GM23338 (cell line): ENCODE data around the gene MAST2. TPM values are rescaled to one million over a fixed set of nuclear protein-coding genes. Genes with fewer than 3 reads are reported as not detected.
A peak's percentile ranks its signal among the peaks of the same experiment; 100 is the strongest.

Experiments used
- ATAC-seq: fragments of 200-7000 bp; cut with Tn5 transposase; 3 replicates; pipeline ENCODE4 v1.9.1; 2020
- DNase-seq: peaks from one replicate; pipeline ENCODE4 v3.0.0-alpha.2; 2015; ENCODE audit warnings: low spot score
- H2AFZ ChIP-seq: fragments of 200-600 bp; sonication (generic); 2 replicates; pipeline ENCODE4 v1.8.0; 2016; ENCODE audit warnings: antibody characterized with exemption, mild to moderate bottlenecking, moderate library complexity
- H3F3A ChIP-seq: fragments of 200-600 bp; sonication (generic); replicated peaks from 2 replicates; pipeline ENCODE4 v1.8.0; 2017; ENCODE audit warnings: antibody characterized with exemption, mixed run types, low read depth
- H3K27ac ChIP-seq: fragments of 200-600 bp; sonication (generic); 2 replicates; pipeline ENCODE4 v1.6.1; 2016; ENCODE audit warnings: low read depth
- H3K27me3 ChIP-seq: fragments of 200-600 bp; sonication (generic); 2 replicates; pipeline ENCODE4 v1.8.0; 2016; ENCODE audit warnings: mild to moderate bottlenecking, mixed run types, moderate library complexity; ENCODE audit not compliant: insufficient read depth
- H3K36me3 ChIP-seq: fragments of 200-600 bp; sonication (generic); 2 replicates; pipeline ENCODE4 v1.8.0; 2016; ENCODE audit warnings: mild to moderate bottlenecking; ENCODE audit not compliant: insufficient read depth
- H3K4me1 ChIP-seq: fragments of 200-600 bp; sonication (generic); 2 replicates; pipeline ENCODE4 v1.8.0; 2016; ENCODE audit warnings: mild to moderate bottlenecking, moderate library complexity; ENCODE audit not compliant: insufficient read depth
- H3K4me2 ChIP-seq: fragments of 200-600 bp; sonication (generic); 2 replicates; pipeline ENCODE4 v1.7.1; 2017; ENCODE audit warnings: mixed run types
- H3K4me3 ChIP-seq: fragments of 200-600 bp; sonication (generic); 2 replicates; pipeline ENCODE4 v1.6.1; 2016; ENCODE audit warnings: mixed run types
- H3K79me2 ChIP-seq: fragments of 200-600 bp; sonication (generic); replicated peaks from 2 replicates; pipeline ENCODE4 v1.8.0; 2017; ENCODE audit warnings: mild to moderate bottlenecking; ENCODE audit not compliant: insufficient read depth
- H3K9me2 ChIP-seq: fragments of 200-600 bp; sonication (generic); 2 replicates; pipeline ENCODE4 v1.8.0; 2017; ENCODE audit not compliant: insufficient read depth
- H4K20me1 ChIP-seq: fragments of 200-600 bp; sonication (generic); replicated peaks from 2 replicates; pipeline ENCODE4 v1.8.0; 2017; ENCODE audit warnings: mild to moderate bottlenecking; ENCODE audit not compliant: insufficient read depth
- H3K27ac Mint-ChIP-seq: 2 replicates; pipeline ENCODE4 v1.8.0; 2020; ENCODE audit warnings: inconsistent platforms, mild to moderate bottlenecking, moderate library complexity, mixed read lengths
- H3K27me3 Mint-ChIP-seq: 3 replicates; pipeline ENCODE4 v1.8.0; 2022; ENCODE audit warnings: low read depth, mild to moderate bottlenecking, moderate library complexity, mixed read lengths, inconsistent platforms; ENCODE audit not compliant: insufficient read depth, poor library complexity
- H3K36me3 Mint-ChIP-seq: 3 replicates; pipeline ENCODE4 v1.8.0; 2021; ENCODE audit warnings: low read depth, mild to moderate bottlenecking, inconsistent platforms, moderate library complexity, mixed read lengths
- H3K4me1 Mint-ChIP-seq: 3 replicates; pipeline ENCODE4 v1.8.0; 2020; ENCODE audit warnings: mild to moderate bottlenecking, inconsistent platforms, mixed read lengths
- H3K4me3 Mint-ChIP-seq: 3 replicates; pipeline ENCODE4 v1.8.0; 2021; ENCODE audit warnings: moderate library complexity, mild to moderate bottlenecking, inconsistent platforms, mixed read lengths
- H3K9me3 Mint-ChIP-seq: 3 replicates; pipeline ENCODE4 v1.8.0; 2020; ENCODE audit warnings: moderate library complexity, mild to moderate bottlenecking, inconsistent platforms, mixed read lengths
- ETS1 ChIP-seq: IDR thresholded peaks from 2 replicates; pipeline ENCODE4 v1.6.1; 2016; ENCODE audit warnings: antibody characterized with exemption
- EZH2 ChIP-seq: fragments of 200-600 bp; sonication (generic); IDR thresholded peaks from one replicate; pipeline ENCODE4 v1.8.0; 2017; ENCODE audit warnings: antibody characterized with exemption, mild to moderate bottlenecking, low read depth; ENCODE audit not compliant: unreplicated experiment
- JUNB ChIP-seq: IDR thresholded peaks from one replicate; pipeline ENCODE4 v1.6.1; 2016; ENCODE audit warnings: antibody characterized with exemption; ENCODE audit not compliant: unreplicated experiment
- STAT1 ChIP-seq: IDR thresholded peaks from one replicate; pipeline ENCODE4 v1.6.1; 2016; ENCODE audit warnings: antibody characterized with exemption; ENCODE audit not compliant: unreplicated experiment
- ZNF114 ChIP-seq: fragments of 250-450 bp; sonication (Bioruptor Pico); IDR thresholded peaks from 2 replicates; pipeline ENCODE4 v1.5.0; 2020; ENCODE audit warnings: mild to moderate bottlenecking, moderate library complexity
- polyA plus RNA-seq: library from polyadenylated mRNA; unstranded; fragments of >200 nt; fragmentation: Nextera tagmentation; extraction: Ambion mirVana; gene quantifications from 2 replicates; pipeline ENCODE4 v1.2.1, GENCODE V29; 2016
- total RNA-seq: library from RNA; depleted of rRNA; stranded (reverse); fragments of >200 nt; shearing (Covaris generic); gene quantifications from 2 replicates; pipeline ENCODE4 v1.2.3, GENCODE V29; 2014
- TF ChIP-seq, protein P1 (sequence below): IDR thresholded peaks from one replicate; pipeline ENCODE4 v1.6.1; 2018; ENCODE audit warnings: antibody characterized with exemption; ENCODE audit not compliant: unreplicated experiment
- TF ChIP-seq, protein P2 (sequence below), 2 experiments: fragments of 200-600 bp in 1 of 2; sonication (generic) in 1 of 2; conservative IDR thresholded peaks; 2 replicates each; pipeline versions ENCODE4 v1.5.1 to v1.6.1; 2016 to 2017; ENCODE audit warnings: antibody characterized with exemption in 2 of 2, low read depth in 2 of 2, mild to moderate bottlenecking in 2 of 2, moderate library complexity in 1 of 2

MAST2 gene
- total and polyA plus RNA-seq, 2 experiments from 2014 or later, result 11.5 to 57.7 TPM

DNA sequence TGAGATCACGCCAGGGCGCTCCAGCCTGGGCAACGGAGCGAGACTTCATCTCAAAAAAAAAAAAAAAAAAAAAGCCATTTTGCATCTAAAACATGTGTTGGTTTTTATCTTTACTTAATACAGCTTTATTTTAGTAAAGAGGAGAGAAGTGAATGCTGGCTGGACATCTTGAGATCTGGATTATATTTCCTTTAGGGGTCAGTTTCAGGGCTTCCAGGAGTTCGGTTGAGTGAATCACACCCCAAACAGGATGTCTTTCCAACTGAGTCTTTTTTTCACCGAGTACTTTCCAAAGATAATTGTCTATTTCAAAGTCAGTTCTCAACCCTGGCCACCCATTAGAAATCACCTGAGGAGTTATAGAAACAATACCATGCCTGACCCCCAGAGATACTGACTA, 36.4 kb upstream of the MAST2 start (continued):
- TF ChIP-seq, protein P1, sequence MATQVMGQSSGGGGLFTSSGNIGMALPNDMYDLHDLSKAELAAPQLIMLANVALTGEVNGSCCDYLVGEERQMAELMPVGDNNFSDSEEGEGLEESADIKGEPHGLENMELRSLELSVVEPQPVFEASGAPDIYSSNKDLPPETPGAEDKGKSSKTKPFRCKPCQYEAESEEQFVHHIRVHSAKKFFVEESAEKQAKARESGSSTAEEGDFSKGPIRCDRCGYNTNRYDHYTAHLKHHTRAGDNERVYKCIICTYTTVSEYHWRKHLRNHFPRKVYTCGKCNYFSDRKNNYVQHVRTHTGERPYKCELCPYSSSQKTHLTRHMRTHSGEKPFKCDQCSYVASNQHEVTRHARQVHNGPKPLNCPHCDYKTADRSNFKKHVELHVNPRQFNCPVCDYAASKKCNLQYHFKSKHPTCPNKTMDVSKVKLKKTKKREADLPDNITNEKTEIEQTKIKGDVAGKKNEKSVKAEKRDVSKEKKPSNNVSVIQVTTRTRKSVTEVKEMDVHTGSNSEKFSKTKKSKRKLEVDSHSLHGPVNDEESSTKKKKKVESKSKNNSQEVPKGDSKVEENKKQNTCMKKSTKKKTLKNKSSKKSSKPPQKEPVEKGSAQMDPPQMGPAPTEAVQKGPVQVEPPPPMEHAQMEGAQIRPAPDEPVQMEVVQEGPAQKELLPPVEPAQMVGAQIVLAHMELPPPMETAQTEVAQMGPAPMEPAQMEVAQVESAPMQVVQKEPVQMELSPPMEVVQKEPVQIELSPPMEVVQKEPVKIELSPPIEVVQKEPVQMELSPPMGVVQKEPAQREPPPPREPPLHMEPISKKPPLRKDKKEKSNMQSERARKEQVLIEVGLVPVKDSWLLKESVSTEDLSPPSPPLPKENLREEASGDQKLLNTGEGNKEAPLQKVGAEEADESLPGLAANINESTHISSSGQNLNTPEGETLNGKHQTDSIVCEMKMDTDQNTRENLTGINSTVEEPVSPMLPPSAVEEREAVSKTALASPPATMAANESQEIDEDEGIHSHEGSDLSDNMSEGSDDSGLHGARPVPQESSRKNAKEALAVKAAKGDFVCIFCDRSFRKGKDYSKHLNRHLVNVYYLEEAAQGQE, result no peak
- TF ChIP-seq ZNF114 (CRISPR knock-in tag), result no peak
- TF ChIP-seq, protein P2, sequence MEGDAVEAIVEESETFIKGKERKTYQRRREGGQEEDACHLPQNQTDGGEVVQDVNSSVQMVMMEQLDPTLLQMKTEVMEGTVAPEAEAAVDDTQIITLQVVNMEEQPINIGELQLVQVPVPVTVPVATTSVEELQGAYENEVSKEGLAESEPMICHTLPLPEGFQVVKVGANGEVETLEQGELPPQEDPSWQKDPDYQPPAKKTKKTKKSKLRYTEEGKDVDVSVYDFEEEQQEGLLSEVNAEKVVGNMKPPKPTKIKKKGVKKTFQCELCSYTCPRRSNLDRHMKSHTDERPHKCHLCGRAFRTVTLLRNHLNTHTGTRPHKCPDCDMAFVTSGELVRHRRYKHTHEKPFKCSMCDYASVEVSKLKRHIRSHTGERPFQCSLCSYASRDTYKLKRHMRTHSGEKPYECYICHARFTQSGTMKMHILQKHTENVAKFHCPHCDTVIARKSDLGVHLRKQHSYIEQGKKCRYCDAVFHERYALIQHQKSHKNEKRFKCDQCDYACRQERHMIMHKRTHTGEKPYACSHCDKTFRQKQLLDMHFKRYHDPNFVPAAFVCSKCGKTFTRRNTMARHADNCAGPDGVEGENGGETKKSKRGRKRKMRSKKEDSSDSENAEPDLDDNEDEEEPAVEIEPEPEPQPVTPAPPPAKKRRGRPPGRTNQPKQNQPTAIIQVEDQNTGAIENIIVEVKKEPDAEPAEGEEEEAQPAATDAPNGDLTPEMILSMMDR (conservative IDR thresholded peaks at IDR 0.05; ENCODE audit: low read depth in 2 of 2), result no peak

GRCh38 chr1:45769261-45769932, 34.0 kb upstream of the MAST2 start:
- Histone ChIP-seq H2AFZ (peak overlapping the region; percentile 33; the same call in 1 of the 2 replicates), H3K4me2 (no peak overlapping the region), H3K4me3 (no peak overlapping the region), H3K4me1 (no peaks in the 10 kb centered on the region), H3K9me2 (no peaks in the 10 kb centered on the region), H3K27me3 (no peaks in the 10 kb centered on the region), H3K79me2 (no peaks in the 10 kb centered on the region), H3F3A (no peaks in the 10 kb centered on the region), H4K20me1 (no peaks in the 10 kb centered on the region), H3K27ac (no peak overlapping the region), H3K36me3 (no peaks in the 10 kb centered on the region)
- Mint-ChIP-seq H3K9me3 (no peaks in the 10 kb centered on the region), H3K4me1 (peaks cover 2% of the 10 kb centered on the region; the same call in 1 of the 3 replicates), H3K4me3 (no peak overlapping the region), H3K27ac (no peak overlapping the region), H3K36me3 (no peaks in the 10 kb centered on the region), H3K27me3 (no peaks in the 10 kb centered on the region)
- DNase-seq (peak; percentile 11), ATAC-seq (peak; percentile 83)
- TF ChIP-seq JUNB, result no peak
- TF ChIP-seq STAT1, result no peak
- TF ChIP-seq EZH2, result no peak
- TF ChIP-seq ETS1, result no peak
- TF ChIP-seq, protein P1, result no peak
